A172 (cell line): ENCODE measurements around the gene PCSK6. TPM values are rescaled to one million over a fixed set of nuclear protein-coding genes. Genes with fewer than 3 reads are reported as not detected.
A peak's percentile ranks its signal among the peaks of the same experiment; 100 is the strongest.
"Not testable (repeated sequence)": the region's sequence is repeated elsewhere in the genome, so short reads cannot be mapped to it uniquely, and the experiment has no call there.

Experiments
- DNase-seq: peaks from one replicate; pipeline ENCODE4 v3.0.0-alpha.2; 2015; ENCODE audit warnings: low spot score
- total RNA-seq: library from RNA; depleted of rRNA; stranded (reverse); fragments of >200 nt; shearing (Covaris generic); gene quantifications from 2 replicates; pipeline ENCODE4 v1.2.3, GENCODE V29; 2014

PCSK6 gene
- total RNA-seq, 1 experiment from 2014 or later: 10.0 TPM

DNA sequence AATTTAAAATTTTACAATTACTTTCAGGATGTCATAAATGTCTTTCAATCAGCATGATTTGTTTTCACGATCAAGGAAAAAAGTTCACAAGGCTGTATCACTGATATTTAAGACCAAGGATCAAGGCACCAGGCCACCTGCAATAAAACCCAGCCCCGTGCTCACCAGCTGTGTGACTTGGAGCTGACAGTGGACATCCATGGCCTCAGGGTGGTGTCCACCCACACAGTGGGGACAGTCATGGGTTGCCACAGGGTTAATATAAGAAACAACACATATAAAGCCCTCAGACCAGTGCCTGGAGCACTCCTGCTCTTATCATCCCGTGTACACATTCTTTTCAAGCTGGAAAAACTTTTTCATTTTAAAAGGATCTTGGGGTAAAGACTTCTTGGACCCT lies 56.5 kb downstream of the PCSK6 start:
- DNase-seq: no peak

DNA sequence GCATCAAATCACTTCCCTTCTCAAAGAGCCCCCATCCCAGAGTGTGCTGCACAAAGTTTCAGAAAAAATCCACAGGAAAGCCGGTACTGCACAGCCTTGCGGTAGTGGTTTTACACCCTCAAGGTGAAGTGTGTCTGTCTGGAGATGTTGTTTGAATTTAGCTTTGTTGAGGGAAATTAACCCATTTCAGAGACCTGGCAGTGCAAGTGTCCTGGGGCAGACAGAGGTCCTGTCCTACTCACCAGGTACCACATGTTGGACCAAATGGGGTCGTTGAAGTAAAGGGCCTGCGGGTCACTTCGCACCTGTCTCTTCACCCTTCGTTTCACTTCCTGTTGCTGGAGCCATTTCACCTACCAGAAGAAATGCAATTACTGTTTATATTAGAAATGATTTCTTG lies 57.8 kb downstream of the PCSK6 start:
- DNase-seq: no peak

DNA sequence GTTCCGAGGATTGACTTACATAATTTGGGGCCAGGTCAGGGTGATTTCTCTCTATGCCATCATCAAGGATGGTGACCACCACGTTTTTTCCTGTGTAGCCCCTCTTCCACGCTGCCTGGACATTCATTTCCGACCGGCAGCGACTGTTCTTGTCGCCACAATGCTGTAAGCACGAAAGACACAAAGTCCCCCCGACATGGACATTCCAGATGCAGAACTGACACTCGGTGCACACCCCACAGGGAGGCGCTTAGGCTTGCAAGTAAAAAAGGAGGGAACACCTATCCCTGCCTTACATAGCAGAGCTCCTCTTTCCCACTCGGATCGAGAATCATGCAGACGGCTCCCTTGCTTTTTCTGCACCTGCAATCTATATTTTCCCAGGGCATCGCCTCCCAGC lies 58.2 kb downstream of the PCSK6 start:
- peak; percentile 6 for DNase-seq

DNA sequence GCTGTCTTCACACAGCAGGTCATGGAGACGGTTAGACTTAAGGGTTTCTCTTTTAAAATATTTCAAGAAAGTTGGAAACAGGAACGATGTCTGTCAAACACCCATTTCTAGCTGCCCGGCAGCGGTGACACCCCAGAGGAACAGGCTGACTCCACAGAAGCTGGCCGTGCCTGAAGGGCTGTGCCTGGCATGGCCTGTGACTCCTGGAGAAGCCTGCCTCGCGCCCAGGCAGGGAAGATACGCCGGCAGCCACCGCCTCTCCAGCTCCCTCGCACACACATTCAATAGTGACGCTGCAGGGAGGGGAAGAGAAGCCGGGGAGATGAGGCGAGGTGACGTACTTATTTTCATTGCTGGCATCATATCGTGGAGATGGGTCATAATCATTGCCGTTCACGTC lies 59.9 kb downstream of the PCSK6 start:
- no peak for DNase-seq

DNA sequence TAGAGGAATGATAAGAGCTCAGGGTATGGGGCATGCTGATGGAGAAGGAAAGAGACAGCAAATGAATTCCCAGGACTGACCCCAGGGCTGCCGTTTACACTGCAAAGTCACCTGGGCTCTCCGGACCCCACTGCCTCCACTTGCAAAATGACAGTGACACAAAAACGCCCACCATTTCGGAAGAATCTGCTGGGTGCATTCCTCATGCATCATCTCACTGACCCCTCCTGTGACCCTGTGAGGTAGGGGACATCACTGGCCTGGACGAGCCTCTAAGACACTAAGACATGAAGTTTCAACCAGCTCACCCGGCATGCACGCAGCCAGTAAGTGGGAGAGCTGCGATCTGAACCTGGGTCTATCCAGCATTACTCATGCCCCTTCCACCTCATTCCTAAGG lies 60.3 kb downstream of the PCSK6 start:
- no peak for DNase-seq

DNA sequence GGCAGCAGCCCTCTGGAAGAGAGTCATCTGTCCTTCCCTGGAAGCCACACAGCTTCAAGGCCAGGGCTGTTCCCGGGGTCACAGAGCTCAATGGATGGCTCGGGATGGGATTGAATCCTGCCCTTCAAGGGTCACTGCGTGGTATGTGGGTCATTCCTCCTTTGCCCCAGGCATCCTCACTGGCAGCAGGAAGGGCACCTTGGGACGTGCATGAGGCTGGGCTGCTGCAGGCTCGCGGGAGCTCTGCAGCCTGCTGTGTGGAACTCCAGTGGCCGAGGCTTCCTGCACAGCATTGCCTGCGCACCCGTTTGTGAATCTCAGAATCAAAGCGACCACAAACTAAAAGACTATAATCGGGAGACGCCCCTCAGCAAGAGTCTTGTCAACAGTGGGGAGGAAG lies 60.7 kb downstream of the PCSK6 start:
- no peak for DNase-seq

DNA sequence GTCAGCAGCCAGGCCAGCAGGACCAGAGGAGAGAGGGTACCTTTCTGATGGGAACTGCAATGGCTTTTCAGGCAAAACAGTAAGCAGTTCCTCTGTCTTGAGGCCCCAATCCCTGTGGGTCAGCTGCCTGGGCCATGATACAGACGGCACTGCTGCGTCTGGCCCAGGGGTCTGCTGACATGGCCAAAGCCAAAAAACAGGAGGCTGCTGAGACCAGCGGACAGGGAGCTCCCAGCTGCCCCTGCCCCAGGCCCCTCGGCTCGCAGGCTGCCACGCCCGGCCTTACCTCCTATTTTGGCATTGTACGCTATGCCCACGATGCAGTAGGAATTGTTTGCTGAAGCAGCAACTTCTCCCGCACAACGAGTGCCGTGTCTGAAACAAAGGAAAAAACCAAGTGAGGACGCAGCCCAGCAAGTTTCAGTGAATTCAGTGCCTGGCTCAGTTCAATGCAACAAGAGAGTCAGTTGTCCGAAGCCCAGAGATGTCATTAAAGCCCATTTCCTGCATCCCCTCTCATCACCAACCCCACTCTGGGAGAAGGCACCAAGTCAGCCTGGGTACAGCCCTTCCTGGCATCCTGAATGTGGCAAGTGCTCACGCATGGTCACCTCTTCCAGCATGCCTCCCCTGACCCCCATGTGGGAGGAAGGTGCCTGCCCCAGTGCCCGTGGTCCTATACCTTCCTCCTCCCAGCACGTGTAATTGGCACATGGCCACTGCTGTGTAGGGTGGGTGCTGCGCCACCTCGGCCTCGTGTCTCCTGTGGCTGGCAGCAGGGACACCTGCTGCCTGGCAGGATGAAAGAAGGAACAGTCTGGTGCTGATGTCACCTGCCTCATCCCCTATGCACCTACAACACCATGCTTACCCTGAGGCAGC lies 61.7 kb downstream of the PCSK6 start:
- DNase-seq: no peak

DNA sequence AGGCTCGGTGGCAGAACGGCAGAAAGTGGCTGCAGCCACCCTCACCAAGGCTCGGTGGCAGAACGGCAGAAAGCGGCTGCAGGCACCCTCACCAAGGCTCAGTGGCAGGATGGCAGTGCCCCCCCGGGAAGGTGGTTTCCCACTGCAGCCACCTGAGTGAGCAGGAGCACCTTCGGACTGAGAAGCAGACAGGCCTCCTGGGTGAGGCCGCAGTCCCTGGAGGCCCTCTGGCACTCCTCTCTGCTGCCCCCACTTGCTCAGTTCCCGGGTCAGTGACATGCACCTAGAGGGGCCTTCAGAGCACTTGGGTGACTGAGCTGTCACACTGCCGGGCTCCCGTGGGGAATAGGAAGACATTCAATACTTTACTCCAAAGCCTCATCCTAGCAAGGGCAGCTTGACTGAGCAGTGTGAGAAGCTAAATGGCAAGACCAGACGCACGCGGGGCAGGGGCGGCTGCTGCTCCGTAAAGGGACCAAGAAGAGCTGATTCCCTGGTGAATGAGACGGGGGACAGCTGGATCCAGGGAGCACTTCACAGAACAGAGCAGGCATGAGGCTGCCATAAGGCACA lies 62.7 kb downstream of the PCSK6 start:
- no peak for DNase-seq

DNA sequence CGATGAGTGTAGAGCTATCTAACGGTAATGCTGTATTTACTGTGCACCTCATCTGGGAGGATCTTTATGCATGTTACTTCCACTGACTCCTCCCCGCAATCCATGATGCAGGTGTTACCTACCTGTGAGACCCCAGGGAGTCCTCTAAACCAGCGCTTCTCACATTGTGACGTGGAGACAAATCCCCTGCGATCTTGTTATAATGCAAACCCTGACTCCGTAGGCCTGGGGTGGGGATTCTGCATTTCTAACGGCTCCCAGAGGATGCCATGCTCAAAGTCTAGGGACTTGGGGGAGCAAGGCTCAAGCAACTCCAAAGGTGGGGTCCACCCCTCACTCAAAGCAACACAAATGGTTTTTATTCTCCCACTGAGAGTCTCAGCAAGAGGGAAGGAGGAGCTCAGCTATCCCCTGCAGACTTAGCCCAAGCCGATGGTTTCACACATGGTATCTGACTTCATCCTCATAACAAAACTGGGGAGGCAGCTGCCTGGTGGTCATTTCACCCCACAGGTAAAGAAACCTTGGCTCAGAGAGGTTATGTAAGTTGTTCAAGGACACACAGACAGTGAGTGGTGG lies 63.6 kb downstream of the PCSK6 start:
- no peak for DNase-seq

DNA sequence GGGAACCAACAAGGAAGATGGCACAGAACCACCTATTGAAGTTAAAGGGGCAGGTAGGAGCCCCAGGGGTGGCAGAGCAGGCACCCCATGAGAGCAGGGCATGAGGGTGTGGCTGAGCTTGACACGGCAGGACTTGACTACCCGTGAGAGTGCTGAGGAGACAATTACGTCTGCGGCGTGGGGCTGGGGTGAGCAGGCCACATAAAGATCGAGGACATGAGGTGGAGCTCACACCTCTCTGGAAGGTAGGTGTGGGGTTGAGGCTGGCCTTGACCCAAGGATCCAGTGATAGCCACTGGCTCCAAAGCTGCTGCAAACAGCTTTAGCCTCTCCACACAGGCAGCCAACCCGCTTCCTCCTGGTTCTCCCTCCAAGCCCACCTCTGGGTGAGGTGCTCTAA lies 64.5 kb downstream of the PCSK6 start:
- no peak for DNase-seq

DNA sequence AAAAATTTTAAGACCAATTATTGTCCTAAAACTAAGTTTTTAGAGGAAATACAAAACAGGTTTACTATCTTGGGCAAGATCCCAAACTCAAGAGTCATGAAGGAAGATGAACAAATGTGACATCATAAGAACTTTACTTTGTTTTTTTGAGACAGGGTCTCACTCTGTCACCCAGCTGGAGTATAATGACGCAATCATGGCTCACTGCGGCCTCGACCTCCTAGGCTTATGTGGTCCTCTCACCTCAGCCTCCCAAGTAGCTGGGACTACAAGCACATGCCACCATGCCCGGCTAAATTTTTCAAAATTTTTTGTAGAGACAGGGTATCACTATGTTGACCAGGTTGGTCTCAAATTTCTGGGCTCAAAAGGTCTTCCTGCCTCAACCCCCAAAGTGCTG lies 69.3 kb downstream of the PCSK6 start:
- DNase-seq: no peak

DNA sequence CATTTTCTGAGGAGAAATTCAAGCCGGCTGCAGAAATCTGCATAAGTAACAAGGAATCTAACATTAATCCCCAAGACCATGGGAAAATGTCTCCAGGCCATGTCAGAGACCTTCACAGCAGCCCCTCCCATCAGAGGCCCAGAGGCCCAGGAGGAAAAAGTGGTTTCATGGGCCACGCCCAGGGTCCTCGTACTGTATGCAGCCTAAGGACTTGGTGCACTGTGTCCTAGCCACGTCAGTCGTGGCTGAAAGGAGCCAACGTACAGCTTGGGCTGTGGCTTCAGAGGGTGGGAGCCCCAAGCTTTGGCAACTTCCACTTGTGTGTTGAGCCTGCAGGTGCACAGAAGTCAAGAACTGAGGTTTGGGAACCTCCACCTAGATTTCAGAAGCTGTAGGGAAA lies 73.0 kb downstream of the PCSK6 start:
- not testable (repeated sequence) for DNase-seq

DNA sequence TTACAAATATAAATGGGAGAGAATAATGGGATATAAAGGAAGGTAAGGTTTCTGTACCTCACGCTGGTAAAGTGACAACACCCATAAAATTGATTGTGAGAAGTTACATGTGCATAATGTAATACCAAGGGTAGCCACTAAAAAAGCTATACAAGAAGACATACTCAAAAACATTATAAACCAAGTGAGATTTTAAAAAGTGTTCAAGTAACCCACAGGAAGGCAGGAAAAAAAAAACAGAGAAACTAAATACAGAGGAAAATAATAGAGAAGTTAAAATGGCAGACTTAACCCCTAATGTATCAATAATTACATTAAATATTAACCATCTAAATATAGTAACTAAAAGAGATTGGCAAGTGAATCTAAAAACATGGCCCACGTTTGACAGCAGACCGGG lies 76.3 kb downstream of the PCSK6 start:
- DNase-seq: no peak

DNA sequence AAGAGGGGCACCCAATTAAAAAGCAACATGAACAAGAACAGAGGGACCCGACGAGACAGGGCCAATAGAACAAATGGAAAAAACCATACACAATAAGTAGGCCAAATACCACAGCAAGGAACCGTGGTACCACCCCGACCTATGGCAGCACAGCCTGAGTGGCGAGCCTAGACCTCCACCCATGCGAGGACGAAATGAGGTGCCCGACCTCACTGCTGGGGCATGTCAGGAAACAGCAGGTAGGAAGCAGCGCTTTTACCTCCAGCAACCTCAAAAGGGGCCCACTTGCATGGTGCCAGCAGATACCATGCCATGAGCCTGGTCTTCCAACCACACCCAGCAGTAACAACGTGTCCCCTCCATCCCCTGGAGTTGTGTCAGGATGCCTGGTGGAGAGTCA lies 77.9 kb downstream of the PCSK6 start:
- DNase-seq: no peak

DNA sequence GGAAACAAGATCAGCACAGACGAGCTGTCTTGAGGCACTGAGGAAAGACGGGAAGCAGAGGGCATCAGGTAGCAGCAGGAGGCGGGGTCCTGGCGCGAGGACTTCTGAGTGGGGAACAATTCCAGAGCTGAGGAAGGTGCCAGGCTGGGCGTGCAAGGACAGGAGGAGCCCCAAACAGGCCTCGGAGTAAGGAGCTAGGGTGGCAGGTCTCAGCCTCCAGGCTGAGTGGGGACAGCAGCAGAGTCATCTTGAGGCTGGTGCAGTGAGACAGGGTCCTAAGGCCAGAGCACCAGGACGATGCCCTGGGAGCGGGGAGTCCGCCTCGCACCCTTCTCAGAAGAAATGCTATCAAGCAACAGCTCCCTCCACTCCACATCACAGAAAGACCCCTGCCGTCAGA lies 78.4 kb downstream of the PCSK6 start:
- DNase-seq: no peak

DNA sequence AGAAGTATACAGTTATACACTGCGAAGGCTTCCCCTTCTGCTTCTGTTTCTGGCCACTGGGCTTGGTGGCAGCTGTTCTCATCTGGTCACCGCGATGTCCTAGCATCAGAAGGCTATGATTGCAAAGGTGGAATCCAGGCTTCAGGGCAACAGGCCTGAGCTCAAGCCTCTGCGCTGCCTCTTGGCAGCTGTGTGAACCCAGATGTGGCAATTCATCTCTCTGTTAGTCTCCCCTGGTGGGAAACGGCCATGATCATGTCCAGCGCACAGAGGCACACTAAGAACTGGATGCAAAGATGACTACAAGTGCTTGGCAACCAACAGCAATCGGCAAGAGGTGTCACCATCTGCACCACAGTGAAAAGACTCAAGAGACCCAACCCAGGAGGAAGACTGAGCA lies 78.9 kb downstream of the PCSK6 start:
- DNase-seq: no peak

DNA sequence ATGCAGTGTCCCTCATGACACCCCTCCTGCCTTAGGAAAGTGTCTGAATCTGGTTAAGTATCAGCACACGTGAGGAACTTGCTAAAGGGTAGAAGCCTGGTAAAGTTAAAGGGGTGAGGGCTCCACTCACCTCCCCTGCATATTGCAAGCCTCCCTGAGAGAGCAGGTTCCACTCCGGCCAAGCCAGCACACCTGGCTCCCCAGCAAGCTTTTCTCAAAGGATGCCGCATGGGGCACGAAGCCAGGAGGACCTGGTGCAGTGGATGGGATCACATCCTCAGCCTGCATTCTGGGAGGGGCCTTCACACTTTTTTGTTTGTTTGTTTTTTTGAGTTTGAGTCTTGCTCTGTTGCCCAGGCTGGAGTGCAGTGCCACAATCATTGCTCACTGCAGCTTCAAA lies 79.9 kb downstream of the PCSK6 start:
- no peak for DNase-seq

DNA sequence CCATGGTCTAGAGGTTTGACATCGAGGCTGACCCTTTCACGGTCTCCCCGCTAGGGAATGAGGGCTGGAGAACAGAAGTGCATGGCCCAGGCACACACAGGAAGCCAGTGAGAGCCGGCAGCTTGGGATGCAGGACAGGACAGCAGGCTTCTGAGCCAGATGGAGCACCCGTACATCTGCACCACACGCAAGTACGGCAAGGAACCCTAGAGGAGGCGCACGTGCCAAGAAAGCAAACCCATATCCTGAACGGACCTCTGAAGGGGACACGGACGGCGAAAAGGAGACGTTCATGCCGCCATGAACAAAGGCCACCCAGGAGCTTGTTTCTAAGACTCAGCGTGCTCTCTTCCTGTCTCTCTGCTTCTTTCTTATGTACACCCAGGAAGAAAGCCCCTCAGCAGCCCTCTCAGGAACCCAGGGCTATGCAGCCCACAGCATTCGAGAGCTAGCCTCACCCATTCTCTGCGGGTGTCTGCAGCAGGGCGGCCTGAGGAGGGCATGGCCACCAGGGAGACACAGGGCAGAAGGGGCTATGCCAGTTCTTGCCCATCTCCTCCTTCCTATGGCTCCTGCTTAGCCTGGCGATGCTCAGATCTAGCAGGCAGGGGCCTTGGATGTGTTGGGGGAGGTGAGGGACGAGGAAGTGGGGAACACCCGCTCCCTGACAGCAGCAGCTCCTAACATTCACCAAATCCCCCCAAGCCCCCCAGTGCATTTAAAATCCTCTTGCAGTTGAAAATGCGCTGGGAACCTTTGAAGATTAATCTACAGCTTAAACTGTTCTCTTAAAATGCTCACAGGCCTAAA lies 81.3 kb downstream of the PCSK6 start:
- no peak for DNase-seq

DNA sequence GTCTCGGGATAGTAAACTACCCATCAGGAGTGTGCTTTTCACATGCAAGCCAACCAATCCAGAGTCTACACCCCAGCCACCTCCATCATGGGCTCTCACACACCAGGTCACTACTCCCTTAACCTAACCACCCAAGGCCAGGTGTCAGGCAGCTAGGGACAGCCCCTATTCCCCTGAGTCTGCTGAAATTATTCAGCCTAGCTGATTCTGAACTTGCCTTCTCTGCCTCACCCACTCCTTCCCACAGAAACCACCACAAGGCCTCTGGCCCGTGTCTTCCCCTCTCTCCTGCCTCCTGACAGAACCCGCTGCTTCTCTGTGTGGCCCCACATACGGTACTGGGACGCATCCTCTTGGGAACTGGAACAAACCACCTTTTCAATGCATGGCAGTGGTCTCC lies 82.1 kb downstream of the PCSK6 start:
- no peak for DNase-seq

DNA sequence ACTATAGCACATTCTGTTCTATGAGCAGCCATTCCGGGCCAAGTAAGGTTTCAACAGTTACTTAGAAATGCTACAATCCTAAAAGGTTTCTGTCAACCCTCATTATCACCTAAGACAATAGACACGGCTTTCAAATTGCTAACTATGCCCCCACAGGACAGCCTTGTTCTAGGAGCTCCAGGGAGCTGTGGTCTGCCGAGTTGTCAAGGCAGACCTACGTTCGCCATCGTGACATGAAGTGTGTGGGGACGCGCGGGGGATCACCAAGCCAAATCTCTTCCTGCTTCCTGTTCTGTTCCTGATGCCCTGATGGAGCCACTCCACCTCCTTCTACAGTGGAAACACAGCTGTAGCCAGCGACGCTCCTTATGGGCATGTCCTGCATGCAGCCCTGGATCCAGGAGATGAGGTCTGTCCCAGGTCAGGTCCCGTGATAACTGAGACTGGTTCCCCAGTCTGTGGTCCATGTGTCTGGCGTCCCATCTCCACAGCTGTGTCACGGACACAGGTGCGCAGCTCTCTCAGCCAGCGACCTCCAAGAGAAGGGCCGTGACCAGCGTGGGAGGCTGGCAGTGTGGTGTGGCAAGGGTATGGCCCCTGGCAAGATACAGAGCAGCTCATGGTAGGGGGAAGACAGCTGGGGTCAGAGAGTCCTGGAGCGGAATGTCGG lies 82.8 kb downstream of the PCSK6 start:
- DNase-seq: no peak

DNA sequence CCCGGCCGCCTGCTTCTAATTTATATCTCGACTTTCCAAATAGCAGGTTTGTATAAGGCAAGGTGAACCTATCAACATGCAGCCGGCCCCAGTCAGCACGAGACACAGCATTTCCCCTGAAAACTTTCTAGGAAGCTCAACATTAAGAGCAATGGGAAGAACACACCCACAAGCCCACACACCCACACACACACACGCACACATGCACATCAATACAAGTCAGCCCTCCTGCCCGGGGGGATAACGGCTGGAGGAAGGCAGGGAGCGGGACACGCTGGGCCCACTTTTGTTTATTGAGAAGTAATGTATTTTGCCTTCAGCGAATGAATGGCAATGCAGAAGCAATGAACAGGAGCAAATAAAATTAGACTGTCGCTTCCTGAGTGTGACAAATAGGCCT lies 83.5 kb downstream of the PCSK6 start:
- no peak for DNase-seq

DNA sequence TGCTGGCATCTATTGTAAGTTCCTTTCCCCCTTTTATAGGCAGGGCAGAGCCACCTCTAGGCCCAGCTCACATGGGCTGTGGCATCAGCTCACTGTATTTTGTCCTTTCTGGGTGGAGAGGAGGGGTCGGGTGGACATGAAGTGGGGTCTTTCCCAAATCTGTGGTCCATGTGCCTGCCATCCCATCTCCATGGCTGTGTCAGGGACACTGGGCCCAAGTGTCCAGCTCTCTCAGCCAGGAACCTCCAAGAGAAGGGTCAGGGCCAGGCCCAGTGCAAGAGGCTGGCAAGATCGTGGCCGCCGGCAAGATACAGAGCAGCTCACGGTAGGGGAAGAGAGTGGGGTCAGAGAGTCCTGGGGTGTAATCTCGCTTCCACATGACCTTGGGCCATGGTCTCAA lies 85.3 kb downstream of the PCSK6 start:
- no peak for DNase-seq
